ENCODE data around the gene PHACTR4.

DNA sequence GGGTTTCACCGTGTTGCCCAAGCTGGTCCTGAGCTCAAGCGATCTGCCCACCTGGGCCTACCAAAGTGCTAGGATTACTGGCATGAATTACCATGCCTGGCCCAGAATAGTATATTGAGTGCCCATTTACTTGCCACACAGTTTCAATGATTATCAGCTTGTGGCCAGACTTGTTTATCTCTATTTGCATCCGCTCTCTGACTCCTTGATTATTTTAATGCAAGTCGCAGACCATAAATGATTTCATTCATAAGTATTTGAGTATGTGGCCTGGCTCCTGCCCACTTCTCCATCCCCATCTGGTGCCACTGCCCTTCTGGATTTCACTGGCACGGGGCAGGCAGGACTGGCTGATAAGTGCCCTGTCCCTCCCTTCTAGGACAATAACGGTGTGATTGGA, 165.1 kb downstream of the PHACTR4 start:
- TF ChIP-seq POLR2A (IDR thresholded peaks at IDR 0.05), result no peak
- TF ChIP-seq CTCF (IDR thresholded peaks at IDR 0.05 in 4 of 5, conservative IDR thresholded peaks at IDR 0.05 in 1 of 5), result no peak

Measured in gastrocnemius medialis (tissue), 4 donors.